Measurements from ENCODE around the gene PCNT. TPM values are rescaled to one million over a fixed set of nuclear protein-coding genes. Genes with fewer than 3 reads are reported as not detected.

The PCNT gene
- total and polyA plus RNA-seq, 9 of the 15 experiments (the other 6 are each of a cell fraction or from before 2014, with no cell fraction given), result 9.1 to 53.5 (median 31.3) TPM

- TF ChIP-seq ZNF407 (IDR thresholded peaks at IDR 0.05; ENCODE audit: low read depth), result no peak
- no peak for TF ChIP-seq CUX1 (CRISPR knock-in tag; IDR thresholded peaks at IDR 0.05)
- TF ChIP-seq MCM3 (IDR thresholded peaks at IDR 0.05), result no peak
- peak; percentile 95 for TF ChIP-seq TBP (optimal IDR thresholded peaks at IDR 0.05; ENCODE audit: low read depth, low read length)
- TF ChIP-seq ETS2 (tag; IDR thresholded peaks at IDR 0.05; ENCODE audit: borderline replicate concordance, poor library complexity, severe bottlenecking), result no peak
- no peak for TF ChIP-seq CREB5 (CRISPR knock-in tag; IDR thresholded peaks at IDR 0.05)
These were observed 575 bp downstream of the PCNT start (continued) for GRCh38 chr21:46324390-46325072.
